ENCODE data around the gene MBD5.

Gene MBD5

DNA sequence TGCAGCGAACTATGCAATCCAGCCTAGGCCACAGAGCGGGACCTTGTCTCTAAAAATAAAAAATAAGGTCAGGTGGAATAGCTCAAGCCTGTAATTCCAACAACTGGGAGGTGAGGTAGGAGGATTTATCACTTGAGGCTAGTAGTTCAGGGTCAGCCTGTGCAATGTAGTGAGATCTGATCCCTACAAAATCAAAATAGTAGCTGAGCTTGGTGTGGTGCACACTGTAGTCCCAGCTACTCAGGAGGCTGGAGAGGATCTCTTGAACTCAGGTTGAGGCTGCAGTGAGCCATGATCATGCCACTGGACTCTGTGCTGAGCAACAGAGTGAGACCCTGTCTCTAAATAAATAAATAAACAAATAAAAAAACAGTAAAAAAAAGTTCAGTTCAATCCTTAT lies 5.7 kb downstream of the MBD5 start:
- no peak for DNase-seq

GRCh38 chr2:148027822-148028221 lies 6.9 kb downstream of the MBD5 start:
- DNase-seq = no peak

- DNase-seq = no peak
Observed at GRCh38 chr2:148028781-148029180, 7.9 kb downstream of the MBD5 start.

DNA sequence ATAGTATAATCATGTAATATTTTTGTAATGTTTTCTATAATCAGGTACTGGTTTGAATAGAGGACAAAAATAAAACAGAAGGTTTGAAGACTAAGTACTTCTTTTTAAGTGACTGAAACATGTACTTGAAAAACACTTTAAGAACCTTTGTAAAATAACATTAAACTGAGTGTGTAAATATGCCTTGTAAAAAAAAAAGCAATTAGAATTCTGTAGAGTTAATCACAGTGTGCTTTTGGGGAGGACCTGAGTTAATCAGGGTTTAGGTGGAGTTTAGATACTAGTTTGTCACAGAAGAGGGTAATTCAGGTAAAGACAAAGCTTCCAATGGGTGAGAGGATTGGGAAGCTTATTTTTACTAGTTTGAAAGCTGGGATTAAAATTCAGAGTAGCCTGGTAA lies 10.3 kb downstream of the MBD5 start:
- DNase-seq = no peak

DNA sequence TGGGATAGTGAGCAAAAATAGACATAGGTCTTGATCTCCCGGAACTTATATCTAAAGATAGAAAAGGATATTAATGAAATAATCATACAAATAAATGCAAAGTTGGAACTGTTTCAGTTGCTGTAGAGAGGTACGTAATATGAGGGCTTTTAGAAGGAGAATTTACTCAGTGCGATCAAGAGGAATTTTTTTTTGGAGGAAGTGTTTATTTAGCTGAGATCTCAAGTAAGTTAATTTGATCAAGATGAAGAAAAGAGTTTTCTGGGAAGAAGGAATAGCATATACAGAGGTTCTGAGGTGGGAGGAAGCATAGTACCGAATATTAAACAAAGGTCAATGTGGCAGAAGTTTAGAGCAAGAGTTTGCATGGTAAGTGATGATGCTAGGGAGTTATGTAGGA lies 11.3 kb downstream of the MBD5 start:
- DNase-seq = no peak

- no peak for DNase-seq
Observed at GRCh38 chr2:148039783-148040182, 18.9 kb downstream of the MBD5 start.

GRCh38 chr2:148042219-148042618 lies 21.3 kb downstream of the MBD5 start:
- no peak for DNase-seq

- DNase-seq = no peak
Observed at GRCh38 chr2:148044322-148044721, 23.4 kb downstream of the MBD5 start.

DNA sequence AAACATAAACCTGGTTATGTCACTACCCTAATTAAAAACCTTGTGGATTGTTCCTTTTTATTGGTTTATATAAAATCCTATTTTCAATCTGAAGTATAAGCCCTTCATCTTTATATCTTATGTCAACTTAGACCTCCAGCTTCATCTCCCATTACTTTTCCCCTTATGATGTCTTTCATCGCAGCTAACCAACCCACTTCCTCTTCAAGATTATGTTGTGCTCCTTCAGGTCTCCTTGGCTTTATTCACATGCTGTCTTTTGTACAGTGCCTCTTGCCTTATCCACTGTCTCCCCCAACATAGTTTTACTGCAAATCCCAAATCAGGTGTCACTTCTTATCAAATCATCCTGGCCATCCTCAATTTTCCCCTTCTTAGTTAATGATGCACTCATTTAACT lies 25.9 kb downstream of the MBD5 start:
- no peak for DNase-seq

DNA sequence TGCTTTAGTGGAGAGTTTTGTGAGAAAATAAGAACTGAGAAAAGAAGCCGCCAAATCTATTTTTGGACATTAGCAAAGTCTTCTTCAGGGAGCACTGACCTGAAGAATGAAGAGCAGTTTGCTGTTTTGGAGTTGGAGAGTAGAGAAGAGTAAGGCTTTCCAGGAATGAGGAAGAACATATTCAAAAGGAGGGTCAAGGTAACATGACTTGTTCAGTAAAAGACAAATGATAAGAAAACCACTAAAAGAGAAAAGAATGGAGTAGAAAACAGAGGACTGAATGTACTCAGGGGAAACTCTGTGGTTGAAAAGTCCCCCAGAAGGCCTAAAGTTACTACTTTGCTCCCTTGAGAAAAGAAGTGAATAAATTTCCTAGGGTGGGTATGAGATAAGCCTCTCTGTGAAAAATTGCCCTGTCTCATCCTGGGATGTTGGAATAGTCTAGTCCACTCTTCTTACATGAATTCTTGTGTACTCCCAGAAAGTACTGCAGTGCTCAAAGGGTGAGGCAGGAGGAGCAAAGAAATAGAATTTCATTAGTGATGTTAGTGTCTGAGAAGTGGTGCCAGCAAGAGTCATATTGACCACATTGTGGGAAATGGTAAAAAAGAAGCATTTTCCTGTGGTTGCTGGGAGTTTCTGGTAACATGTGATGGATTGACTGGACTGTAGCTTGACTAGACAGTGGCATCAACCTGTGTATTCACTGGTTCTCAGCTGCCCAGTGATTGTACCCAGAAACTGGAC lies 27.8 kb downstream of the MBD5 start:
- DNase-seq = no peak

- DNase-seq = no peak
Observed at GRCh38 chr2:148049284-148049683, 28.4 kb downstream of the MBD5 start.

DNA sequence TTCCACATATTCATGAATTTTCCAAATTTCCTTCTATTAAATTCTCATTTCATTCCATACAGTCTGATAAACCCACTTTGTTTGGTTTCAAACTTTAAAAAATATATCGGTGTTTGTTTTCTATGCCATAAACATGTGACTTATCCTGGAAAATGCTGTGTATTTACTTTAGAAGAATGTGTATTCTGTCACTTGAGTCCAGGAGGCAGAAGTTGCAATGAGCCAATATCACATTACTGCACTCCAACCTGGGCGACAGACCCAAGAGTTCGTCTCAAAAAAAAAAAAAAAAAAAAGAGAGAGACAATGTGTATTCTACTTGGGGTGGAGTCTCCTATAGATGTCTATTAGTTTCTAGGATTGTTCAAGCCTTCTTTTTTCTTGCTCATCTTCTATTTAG lies 31.8 kb downstream of the MBD5 start:
- no peak for DNase-seq

GRCh38 chr2:148058641-148059040 lies 37.8 kb downstream of the MBD5 start:
- no peak for DNase-seq

GRCh38 chr2:148063633-148064032 lies 42.7 kb downstream of the MBD5 start:
- no peak for DNase-seq

- no peak for DNase-seq
Observed at GRCh38 chr2:148065936-148066335, 45.0 kb downstream of the MBD5 start.

GRCh38 chr2:148067801-148068200 lies 46.9 kb downstream of the MBD5 start:
- DNase-seq = no peak

DNA sequence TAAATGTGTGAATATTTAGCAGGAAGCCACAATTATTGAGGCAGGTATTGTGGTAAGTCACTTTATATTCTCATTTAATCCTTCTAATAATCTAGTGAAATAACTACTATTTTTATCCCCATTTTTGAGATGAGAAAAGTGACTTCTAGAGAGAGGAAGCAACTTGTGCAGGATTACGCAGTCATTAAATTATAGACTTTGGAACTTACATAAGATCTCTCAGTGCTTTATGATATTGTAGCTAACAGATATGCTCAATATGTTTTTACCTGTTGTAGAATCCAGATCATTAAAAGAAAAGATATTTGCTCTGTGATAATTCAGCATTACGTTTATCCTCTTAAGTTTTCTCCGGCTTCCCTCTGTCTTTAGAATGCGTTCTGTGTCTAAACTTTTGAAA lies 50.5 kb downstream of the MBD5 start:
- DNase-seq = no peak

- DNase-seq = no peak
Observed at GRCh38 chr2:148096012-148096411, 75.1 kb downstream of the MBD5 start.

GRCh38 chr2:148102641-148103040 lies 81.8 kb downstream of the MBD5 start:
- no peak for DNase-seq

DNA sequence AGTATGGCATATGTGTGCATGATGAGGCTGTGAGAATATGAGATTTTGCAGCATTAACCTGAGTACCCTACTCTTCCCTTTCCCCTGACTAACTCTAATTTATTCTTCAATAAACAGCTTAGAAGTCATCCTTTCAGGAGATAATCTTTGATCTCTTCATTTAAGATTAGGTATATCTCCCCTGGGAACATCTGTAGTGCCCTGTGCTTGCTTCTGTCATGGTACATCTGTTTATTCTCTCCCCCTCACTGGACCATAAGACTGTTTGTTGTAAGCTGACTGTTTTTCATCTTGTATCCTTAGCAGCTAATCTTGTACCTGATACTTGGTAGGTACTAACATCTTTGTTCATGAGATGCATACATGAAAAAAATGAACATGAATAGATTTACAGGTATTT lies 83.1 kb downstream of the MBD5 start:
- DNase-seq = no peak

- no peak for DNase-seq
Observed at GRCh38 chr2:148106331-148106730, 85.4 kb downstream of the MBD5 start.

GRCh38 chr2:148108385-148108784 lies 87.5 kb downstream of the MBD5 start:
- no peak for DNase-seq

DNA sequence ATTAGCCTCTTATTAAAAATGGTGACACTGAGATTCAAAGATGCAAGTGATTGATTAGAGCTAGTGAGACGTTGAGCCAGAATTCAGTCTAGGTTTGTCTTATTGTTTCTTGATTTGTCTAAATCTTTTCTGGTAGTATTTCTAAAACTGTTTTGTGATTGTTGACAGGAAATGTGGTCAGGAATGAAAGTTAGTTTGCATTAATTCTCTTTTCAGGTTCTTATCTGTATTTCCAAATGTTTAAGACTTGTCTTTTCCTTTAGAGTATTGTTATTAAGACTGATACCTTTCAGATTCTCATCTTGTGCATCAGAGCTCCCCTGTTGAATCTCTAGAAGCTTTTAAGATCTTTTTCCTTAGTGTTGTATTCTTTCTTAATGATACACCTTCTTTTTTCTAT lies 89.3 kb downstream of the MBD5 start:
- DNase-seq = no peak

DNA sequence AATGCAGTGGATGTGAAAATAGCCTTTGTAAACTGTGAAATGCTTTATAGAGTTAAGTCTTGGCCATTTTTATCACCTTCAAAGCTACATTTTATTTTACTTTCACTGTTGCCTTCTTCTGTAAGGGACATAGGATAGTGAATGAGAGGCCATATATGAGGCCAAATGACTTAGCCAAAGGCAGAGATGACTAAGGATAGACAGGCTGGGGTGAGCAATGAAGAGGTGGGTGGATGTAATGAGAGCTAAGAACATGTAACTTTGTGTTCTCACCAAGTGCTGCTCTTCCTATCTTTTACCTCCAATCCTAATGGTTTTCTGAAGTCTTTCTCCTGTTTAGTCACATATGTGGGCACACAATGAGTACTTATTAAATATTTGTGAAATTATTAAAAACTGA lies 101.9 kb downstream of the MBD5 start:
- no peak for DNase-seq

DNA sequence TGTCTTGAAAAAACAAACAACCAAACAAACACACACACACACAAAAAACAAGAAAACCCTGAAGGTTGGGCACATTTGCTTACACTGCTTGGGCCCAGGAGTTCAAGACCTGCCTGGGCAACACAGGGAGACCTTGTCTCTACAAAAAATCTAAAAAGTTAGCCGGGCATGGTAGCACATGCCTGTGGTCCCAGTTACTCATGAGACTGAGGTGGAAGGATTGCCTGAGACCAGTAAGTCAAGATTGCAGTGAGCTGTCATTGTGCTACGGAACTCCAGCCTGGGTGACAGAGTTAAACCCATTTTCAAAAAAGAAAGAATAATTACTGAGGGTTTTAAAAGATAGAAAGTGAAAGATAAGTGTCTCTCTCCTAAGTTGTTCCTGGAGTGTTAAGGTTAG lies 103.4 kb downstream of the MBD5 start:
- DNase-seq = no peak

DNA sequence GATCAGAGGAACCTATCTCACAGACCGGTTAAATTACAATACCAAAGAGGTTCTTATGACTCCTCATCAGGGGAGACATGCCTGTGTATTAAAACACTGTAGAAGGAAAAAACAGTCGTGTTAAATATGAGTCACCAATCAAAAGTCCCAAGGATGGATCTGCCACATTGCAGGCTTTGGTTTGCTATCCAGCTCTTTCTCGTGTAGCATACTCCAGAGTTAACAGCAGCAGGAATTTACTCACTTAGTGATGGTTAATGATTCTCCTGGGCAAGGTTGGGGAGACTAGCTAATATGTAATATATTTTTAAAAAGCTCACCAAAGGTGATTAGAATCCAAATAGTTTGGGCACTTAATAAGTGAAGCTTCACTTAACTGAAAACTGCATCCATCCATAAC lies 109.7 kb downstream of the MBD5 start:
- DNase-seq = no peak
